ENCODE data around the gene CHRM5.

CHRM5 gene

DNA sequence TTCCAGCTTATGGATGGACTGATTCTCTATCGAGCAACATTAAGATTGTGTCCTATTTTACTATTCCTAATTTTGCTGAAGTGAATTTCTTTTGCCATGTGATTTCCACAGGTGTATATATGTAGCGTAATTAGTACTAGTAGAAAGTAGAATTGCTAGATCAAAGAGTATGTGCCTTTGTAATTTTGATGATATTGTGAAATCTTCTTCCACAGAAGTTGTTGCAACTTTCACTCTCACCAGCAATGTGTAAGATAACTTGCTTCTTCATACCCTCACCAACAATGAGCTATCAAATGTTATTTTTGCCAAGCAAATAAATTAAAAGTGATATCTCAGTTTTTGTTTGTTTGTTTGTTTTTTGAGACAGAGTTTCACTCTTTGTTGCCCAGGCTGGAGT is 139.0 kb downstream of the CHRM5 start:
- DNase-seq (ENCODE audit: low read depth) = no peak

DNA sequence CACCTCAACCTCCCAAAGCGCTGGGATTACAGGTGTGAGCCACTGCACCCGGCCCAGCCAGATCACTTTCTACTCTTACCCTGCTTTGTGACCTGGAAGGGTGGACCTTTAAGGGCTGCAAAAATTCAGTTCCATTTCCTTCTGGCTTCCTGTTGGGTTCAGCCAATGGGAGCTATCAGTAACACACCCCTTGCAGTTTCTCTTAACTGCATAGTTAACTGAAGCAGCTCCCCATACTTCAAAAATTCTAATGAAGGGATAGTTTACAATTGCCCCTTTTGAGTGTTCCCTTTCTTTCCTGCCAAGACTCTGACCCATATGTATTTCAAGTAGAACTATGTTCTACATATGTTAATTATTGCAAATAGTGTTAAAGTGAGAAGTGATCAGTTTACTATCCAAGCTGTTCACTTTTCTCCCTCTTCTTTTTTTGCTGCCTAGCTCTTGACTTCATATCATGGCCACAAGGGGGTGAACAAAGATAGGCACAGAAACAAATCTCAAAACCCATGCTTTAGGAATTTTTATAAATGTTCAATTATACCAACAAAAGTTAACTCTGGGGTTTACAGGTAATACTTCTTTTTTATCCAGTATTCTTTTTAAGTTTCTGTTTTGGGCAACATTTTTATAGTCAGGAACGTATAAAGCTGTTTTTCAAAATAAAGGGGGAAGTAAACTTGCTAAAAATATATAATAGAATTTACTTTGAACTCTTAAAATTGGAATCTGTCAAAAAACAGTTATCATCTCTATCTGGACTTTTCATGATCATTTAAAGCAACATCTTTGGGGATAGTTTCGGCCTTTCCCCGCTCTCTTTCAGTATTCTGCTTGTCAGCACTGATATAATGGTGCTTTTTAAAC is 141.7 kb downstream of the CHRM5 start:
- no peak for DNase-seq (ENCODE audit: low read depth)
- H3K4me3 ChIP-seq (ENCODE audit: low read depth, low read length) = no peak overlapping the region
- TF ChIP-seq, protein P1, sequence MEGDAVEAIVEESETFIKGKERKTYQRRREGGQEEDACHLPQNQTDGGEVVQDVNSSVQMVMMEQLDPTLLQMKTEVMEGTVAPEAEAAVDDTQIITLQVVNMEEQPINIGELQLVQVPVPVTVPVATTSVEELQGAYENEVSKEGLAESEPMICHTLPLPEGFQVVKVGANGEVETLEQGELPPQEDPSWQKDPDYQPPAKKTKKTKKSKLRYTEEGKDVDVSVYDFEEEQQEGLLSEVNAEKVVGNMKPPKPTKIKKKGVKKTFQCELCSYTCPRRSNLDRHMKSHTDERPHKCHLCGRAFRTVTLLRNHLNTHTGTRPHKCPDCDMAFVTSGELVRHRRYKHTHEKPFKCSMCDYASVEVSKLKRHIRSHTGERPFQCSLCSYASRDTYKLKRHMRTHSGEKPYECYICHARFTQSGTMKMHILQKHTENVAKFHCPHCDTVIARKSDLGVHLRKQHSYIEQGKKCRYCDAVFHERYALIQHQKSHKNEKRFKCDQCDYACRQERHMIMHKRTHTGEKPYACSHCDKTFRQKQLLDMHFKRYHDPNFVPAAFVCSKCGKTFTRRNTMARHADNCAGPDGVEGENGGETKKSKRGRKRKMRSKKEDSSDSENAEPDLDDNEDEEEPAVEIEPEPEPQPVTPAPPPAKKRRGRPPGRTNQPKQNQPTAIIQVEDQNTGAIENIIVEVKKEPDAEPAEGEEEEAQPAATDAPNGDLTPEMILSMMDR (IDR thresholded peaks at IDR 0.05; ENCODE audit: low read depth, low read length, missing control alignments) = peak; percentile 46

More for the DNA sequence above, 139.0 kb downstream of the CHRM5 start:
- no peak overlapping the region for H3K4me3 ChIP-seq (ENCODE audit: low read depth, low read length)
- TF ChIP-seq, protein P1 (IDR thresholded peaks at IDR 0.05; ENCODE audit: low read depth, low read length, missing control alignments) = no peak

DNA sequence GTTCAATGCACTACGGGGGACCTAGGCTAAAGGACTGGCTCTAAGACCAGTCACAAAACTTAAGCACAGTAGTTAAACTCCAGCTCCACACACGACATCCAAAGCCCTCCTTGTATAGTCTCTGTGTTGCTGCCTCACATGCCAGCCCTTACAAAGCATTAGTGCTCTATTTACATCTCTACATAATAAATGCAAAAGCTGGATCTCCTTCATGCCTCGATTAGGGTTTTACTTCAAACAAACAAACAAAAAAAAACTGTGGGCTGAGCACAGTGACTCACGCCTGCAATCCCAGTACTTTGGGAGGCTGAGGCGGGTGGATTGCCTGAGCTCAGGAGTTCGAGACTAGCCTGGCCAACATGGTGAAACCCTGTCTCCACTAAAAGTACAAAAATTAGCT is 143.2 kb downstream of the CHRM5 start:
- no peak overlapping the region for H3K4me3 ChIP-seq (ENCODE audit: low read depth, low read length)
- DNase-seq (ENCODE audit: low read depth) = no peak
- TF ChIP-seq, protein P1 (IDR thresholded peaks at IDR 0.05; ENCODE audit: low read depth, low read length, missing control alignments) = no peak

DNA sequence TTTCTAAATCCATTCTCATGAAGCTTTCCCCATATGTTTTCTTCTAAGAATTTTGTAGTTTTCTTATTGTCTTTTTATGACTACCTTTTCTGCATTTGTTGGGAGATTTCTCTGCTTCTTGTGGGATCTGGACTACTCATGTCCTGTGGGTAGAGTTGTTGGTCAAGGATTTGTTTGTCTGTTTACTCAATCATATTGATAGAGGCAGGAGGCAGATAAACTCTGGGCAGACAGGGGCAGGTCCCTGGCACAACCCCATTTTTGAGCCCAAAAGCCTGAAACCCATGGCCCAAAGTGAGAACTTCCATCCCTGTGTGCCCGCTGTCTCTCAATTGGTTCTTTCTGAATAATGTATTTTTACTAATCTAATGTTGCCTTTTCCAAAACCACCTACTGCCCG is 145.9 kb downstream of the CHRM5 start:
- TF ChIP-seq, protein P1 (IDR thresholded peaks at IDR 0.05; ENCODE audit: low read depth, low read length, missing control alignments) = no peak
- no peak for DNase-seq (ENCODE audit: low read depth)
- H3K4me3 ChIP-seq (ENCODE audit: low read depth, low read length) = no peak overlapping the region

DNA sequence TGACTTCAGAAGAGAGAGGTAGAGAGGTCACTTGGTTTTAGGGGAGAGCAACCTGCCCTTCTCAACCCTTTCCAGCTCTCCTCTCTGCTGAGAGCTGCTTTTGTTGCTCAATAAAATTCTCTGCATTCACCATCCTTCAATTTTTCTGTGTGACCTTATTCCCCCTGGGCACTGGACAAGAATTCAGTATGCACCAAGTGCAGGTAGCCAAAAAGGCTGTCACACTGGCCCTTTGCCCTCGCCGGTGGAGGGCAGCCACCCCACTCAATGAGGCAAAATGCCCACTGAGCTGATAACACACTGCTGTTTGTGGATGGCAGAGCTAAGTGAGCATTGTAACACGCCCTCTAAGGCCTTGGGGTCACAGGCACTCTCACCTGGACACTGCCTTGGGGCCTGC is 146.4 kb downstream of the CHRM5 start:
- no peak overlapping the region for H3K4me3 ChIP-seq (ENCODE audit: low read depth, low read length)
- TF ChIP-seq, protein P1 (IDR thresholded peaks at IDR 0.05; ENCODE audit: low read depth, low read length, missing control alignments) = no peak
- DNase-seq (ENCODE audit: low read depth) = no peak

DNA sequence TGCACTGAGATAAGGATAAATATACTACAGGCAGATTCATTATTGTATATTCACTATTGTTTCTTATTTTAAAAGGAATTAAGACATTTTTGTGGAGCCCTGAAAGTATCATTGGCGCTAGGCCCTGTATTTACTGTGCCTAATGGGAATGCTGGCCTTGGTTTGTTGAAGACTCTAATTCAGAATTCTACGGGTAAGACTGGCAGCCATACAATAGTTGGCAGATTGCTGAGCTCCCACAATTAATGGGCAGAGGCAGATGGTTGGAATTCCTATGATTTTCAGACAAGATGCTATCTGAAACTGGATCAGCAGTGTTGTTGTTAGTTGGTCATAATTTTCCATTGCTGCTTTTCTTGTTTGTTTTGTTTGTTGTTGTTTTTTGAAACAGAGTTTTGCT is 148.3 kb downstream of the CHRM5 start:
- no peak overlapping the region for H3K4me3 ChIP-seq (ENCODE audit: low read depth, low read length)
- no peak for DNase-seq (ENCODE audit: low read depth)
- TF ChIP-seq, protein P1 (IDR thresholded peaks at IDR 0.05; ENCODE audit: low read depth, low read length, missing control alignments) = no peak
